NOMO-1 treated with dmso at 0.1 percent for 144 hours (cell line): ENCODE measurements around the gene SOX13.
A peak's percentile ranks its signal among the peaks of the same experiment; 100 is the strongest.

Experiments
- DNase-seq: peaks from one replicate; lab custom pipeline; 2025; ENCODE audit not compliant: unreplicated experiment; lab: John Stamatoyannopoulos, UW

SOX13 gene

DNA sequence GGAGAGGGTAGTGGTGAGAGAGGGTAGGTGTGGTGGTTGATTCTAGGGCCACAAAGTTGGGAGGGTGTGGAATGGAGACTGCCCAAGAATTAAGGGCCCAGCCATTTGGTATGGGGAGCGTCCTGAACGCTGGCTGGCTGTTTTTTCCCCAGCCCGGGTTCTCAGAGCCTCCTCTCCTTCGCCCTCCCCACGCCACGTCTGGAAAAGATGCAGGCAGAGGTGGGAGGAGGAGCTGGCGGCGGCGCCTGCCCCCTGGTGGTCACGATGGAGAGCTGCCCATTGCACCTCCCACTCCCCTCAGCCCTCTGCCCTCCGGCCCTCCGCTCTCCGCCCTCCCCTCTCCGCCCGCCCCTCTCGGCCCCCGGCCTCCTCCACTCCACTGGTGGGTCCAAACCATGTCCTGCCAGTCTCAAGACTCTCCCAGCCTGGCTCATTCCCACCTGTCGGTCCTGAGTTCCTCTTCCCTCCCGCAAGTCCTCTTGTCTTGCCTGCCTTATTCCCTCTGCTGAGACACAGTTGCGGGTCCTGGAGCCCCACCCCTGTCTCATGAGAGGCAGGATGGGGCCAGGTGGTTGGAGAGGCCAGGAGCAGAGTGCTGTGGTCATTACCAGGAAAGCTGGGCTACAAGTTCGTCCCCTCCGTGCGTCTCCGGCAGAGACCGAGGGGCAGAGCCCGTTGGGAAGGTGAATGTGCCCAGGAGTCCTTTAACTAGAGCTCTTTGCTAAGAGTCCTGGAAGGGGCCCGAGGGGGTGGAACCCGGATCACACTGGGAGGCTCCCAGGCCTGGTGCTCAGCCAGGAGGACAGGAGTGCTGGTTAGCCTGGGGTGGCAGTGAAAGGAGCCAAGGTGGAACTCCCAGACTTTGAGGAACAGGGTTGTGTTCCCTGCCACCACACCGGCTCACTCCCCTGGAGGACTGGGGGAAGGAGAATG is 56.3 kb downstream of the SOX13 start:
- peak; percentile 42 for DNase-seq

DNA sequence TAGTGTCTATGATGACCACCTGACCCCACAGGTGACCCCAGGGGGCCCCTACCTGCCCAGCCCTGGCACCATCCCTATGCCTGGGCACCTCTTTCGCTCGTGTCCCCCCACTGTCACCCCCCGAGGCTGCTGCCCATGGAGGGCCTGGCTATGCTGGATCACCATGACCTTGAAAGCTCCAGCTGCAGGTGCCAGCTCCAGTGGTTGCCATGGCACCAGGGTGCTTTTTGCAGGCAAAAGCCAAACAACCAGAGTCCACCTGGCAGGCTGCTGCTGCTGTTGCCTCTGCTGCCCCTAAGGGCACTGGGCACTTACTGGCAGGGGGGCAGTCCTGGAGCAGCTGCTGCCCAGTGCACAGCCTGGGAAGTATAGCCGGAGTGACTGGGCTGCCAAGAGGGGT is 57.3 kb downstream of the SOX13 start:
- no peak for DNase-seq

DNA sequence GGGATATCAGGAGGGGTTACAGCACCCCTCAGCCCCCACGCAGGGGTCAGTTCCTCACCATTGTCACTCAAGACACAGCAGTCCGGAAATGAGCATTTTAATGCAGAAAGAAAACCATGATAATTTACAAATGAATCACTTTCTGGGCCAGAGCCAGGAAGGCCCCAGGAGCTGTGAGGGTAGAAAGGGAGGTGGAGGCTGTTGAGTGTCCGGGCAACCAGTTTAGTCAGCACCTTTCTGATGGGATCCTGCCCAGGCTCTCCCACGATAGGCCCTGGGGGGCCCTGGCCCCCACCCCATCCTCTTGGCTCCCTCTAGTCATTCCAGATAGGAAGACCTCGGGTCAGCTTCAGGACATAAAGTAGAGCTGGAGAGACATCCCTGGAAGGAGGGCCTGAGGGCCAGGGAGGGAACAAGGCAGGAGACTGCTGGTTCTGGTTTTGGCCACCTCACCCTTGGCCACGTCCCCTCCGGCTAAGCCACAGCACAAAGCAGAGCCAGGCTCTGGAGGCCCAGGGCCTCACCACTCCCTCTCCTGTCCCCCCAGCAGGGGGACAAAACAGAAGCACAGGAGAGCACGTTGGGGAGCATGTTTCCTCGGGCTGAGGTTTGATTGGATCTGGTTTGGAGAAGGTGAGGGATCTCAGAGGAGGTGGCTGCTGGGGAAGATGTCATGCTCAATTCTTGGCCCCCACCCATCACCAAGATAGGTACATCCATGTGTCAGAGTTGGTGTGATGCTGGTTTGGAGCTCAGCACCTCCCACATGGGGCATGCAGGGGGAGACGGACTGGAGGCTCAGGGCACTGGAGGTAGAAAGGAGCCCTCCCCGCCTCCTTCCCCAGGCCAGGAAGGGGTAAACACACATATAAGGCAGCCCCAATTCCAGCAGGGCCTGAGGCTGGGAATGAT is 58.3 kb downstream of the SOX13 start:
- no peak for DNase-seq

DNA sequence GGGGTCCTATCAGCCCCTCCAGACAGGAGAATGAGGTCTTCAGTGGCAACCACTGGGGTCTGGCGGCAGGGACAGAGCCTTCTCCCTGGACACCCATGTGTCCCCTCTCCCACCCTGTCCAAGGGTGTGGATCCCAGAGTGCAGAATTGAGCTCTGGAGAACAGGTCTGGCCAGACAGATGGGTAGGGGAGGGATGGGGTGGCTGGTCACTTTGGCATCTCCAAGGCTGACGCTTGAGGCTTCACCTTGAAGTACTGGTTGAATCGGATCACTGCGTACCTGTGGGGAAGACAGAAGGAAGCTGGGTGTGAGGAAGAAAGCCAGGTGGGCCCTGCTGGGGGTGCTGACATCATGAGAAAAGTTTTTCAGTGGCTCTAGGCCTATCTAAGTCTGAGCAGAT is 59.1 kb downstream of the SOX13 start:
- DNase-seq: no peak

DNA sequence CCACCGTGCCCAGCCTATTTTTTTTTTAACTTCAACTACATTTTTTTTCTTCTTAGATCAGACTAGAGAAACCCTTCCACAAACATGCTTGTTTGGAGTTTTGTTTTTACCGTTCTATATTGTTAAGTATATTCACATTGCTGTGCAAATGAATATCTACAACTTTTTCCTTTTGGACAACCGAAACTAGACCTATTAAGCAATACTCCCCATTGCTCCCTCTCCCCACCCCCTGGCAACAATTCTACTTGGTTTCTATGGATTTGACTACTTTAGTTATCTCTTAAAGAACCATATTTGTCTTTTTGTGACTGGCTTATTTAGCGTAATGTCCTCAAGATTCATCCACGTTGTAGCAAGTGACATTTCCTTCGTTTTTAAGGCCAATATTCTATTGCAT is 59.8 kb downstream of the SOX13 start:
- DNase-seq: no peak

DNA sequence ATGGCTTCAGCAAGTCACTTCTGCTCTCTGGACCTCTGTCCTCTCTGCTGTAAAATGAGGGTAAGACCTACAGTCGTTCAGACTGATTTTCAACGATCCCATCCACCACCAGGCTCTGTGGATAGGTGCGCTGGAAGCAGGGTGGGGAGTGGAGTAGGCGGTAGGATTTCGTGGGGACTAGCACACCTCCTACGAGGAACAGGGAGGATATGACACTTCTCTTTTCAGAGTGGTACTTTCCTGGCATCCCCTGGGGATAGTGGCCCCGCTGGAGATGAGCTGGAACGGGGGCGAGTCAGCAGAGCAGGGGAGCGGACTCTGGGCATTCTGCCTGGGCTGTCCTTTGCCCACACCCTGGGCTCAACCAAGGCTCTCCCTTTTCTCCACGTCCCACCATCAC is 61.2 kb downstream of the SOX13 start:
- DNase-seq: no peak

DNA sequence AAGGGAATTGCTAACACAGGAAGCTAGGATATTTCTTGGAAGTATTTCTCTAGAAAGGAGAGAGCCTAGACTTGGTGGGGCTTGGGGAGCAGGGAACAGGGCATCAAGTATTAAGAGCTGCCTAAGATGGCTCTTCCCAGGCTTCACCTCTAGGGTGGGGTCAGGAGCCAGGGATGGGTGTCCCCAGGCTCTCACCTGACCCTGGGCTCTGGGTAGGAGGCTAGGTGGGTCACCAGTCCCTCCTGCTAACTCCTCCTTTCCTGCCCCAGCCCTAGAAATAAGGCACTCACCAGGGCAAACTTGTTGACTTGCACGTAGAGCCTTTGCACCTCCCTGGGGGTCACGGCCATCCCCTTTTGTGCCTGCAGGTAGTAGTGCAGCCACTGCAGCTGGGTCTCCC is 63.9 kb downstream of the SOX13 start:
- no peak for DNase-seq

DNA sequence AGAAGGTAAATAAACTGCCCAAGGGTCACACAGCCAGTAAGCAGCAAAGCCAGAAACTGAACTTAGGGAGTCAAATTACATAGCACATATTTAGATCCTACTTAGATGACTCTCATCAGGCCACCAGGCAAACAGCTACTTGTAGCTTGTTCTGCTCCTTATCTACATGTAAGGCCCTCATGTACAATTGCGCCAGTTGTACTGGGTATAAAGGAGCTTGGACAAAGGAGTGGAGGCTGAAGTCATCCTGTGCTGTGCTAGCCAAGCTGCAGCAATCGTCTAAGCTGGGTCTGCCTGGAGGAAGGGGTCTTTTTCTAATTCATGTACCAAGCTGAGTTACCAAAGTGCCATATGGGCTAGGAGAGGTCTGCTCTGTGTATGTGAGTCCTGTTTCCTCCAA is 66.2 kb downstream of the SOX13 start:
- DNase-seq: no peak

DNA sequence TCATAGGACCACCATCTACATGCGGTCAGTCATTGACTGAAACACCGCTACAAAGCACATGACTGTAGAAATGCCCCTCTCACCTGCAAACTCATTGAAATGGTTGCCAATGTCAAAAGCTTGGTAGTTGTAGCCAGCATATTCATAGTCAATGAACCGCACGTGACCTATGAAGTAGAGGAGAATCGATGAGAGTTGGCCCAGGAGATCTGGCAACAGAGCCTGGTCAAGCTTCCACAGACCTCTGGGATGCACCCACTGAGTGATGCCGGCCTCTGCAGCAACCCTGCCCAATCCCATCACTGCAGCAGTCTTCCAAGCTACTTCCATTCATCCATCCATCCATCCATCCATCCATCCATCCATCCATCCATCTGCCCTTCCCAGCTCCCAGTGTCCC is 67.0 kb downstream of the SOX13 start:
- no peak for DNase-seq

DNA sequence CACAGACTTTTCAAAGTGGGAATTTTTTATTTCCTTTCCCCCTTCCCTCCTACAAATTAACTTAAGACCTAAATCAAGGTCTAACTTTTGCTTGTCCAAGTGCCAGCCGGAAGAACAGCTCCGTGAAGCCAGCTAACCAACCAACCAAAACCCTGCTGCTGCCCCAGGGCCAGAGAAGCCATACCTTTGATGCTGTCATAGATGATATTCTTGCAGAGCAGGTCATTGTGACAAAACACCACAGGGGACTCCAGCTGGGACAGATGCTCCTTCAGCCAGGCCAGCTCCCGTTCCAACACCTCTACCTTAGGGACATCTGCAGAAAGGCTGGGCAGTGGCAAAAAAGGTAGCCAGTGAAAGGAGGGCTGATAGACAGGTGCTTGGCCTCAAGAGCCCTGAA is 68.2 kb downstream of the SOX13 start:
- DNase-seq: no peak

DNA sequence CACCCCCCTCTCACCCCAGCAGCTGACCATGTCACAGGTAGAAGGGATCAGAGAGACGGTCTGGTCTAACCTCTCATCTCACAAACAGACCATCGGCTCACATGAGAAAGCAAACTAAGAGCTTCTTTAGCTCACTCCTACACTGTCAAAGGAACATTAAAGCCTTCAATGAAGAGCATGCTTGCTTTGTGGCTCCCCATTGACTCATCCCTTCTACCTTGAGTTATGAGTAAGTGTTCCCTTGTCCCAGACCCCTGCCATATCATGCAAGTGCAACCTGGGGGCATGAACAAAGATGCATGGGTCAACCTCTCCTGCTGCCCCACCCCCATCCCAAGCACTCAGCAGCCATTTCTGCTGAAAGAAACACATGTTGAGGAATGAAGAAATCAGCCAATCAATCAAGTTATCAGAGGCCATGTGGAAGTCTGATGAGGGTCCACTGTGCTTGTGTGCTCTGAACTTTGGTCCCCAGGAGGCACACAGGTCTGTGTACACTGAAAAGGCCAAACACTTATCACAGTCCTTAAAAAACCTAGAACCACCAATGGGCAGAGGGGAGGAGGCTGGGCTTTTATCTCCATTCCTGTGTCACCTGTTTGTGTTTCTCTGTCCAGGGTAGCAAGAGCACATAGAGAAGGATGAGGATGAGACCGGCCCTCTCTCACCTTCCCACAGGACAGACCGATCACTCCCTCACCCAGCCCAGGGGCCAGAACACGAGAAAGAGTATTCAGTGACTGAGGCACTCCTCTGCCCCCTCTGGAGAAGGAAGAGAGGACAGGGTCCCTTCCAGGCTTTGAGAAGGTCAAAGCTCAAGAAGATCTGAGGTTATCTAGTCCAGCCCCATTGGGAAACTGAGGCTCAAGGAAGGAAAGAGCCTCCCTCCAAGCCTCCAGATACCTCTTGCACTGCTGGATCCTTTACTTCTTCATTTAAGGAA is 69.4 kb downstream of the SOX13 start:
- DNase-seq: no peak

DNA sequence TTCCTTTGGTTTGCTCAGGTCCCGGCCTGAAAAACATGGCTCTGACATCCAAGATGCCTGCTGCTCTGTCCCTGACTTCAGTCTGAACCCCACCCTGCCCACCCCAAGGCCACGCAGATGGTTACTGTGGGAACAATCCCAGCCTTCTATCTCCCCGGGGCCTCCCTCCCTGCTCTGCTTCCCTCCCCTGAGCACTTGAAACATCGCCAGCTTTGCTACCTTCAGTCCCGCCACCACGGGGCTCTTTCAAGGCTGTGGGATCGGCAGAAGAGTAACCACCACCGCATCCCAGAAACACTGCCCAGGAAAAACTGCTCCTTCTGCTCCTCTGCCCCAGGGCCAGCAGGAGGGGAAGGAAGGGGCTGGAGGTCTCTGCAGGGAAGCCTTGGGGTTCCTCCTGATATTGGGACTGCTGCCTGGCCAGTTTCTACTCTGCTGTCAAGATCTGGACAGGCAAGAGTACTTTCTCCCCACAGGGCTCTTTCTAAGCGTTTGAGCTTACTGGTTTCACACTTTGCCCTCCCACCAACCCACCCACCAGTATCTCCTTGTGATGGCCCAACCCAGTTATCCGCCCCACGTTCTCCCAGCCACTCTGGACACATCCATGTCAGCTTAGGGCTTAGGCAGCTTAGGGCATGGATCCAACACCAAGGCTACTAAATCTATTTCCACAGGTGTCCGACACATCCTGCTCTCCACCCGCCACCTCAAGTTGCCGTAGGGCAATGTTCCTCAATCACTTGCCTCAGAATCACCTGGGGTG is 70.5 kb downstream of the SOX13 start:
- no peak for DNase-seq

DNA sequence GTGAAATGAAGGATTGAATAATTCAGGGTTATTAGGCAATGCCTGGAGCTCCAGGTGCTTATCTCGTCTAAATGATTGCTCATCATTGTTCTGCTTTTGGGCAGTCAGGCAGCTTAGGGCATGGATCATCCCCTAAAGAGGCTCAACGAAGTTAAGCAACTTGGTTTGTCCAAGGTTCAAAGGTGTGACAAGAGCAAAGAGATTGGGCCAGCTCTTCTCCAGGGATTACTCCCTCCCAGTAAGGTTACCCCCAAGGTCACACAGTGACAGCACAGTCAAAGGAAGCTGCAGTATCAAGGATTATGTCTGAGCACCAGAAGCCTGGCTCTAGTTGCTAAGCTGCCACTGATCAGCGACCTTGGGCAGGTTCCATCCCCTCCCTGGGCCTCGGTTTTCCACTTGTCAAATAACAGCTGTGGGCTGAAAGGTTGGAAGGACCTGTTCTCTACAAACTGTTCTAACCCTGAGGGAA is 72.2 kb downstream of the SOX13 start:
- DNase-seq: no peak

DNA sequence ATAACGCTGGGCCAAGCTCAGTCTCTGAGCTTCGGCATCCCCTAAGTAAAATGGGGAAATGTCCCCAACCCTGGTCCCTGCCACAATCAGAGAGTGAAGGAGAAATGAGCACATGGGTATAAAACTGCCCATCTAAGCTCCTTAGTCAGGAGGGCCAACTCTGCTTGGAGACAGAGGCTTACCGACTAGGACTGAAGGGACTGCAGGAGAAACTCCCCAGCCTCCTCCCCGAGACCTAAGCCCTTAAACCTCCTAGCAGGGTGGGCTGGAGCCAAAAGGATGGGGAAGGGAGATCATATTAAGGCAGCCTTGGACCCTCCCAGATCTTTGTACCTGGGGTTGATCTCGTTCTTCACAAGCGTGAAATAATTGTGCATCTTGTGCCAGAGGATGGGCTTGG is 73.4 kb downstream of the SOX13 start:
- DNase-seq: no peak

DNA sequence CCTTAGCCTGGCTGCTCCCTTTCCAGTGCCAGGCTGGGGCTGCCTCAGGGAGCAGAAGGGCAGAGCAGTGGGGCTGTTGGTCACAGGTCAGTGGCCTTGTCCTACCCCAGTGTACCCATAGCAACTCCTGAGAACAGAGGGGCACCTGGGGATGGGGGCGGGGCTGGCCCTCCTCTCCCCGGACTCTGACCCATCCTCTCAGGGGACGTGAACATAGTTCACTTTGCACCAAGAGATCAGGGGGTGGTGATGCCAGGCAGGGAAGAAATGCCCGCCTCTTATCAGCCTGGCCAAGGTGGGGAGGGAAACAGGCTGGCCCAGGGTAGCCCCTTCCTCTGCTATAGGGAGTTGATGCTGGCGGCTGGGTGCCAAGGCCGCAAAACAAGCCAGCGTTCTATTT is 74.0 kb downstream of the SOX13 start:
- no peak for DNase-seq

DNA sequence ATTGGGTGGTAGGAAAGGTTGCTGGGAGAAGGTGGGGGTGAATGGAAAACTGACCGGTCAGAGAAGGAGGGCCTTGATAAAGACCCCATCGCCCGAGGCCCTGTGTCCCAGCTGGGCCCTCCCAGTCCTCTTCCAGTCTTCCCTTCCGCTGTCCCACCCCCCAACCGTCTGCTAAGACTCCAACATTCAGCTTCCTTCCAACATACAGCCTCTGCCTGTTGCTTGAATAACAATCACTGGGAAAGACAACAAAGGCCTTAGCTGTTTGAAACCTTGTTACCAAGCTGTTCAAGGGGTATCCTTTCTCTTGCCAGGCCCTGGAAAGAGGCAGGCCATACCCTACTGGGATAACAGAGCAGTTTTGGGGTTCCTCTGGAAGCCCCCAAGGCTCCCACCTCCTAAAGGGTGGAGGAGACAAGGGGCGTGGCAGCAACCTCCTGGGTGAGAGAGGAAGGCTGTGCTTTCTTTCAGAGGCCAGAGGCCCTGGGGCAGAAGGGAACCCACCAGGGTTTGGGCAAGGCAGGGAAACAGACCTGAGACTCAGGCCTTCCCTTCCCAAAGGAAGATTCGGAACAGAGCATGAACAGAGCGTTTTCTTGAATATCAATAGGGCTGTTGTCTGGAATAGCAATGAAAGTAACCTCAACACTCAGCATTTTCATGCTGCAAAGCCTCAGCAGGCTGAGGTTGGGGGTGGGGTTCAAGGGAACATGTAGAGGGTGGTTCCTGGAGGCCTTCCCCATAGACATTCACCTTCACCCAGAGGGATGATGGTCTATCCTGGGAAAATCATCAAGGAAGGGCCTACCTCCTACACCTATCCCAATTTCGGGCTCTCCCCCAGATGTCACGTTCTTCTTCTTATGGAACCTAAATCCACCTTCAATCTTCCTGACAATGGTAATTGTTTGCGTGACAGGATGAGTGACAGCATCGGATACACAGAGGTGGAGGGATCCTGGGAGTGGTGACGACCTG is 74.8 kb downstream of the SOX13 start:
- DNase-seq: no peak

DNA sequence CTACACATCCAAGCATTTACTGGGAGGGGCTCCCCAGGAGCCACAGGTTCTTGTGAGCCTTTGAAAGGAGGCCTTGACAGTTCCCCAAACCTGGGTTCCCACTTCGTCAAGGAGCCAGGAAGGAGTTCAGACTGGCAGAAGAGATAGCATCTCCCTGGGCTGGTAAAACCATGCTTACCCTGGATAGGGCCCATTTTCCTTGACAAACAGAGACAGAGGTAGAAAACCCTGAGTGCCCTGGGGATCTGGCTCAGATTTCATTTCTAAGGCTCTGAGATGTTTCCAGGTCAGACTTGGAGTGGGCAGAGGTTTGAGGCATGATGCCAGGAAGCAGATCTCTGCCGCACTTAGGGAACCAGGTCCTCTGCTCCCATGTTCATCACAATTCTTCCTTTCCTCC is 76.2 kb downstream of the SOX13 start:
- no peak for DNase-seq

DNA sequence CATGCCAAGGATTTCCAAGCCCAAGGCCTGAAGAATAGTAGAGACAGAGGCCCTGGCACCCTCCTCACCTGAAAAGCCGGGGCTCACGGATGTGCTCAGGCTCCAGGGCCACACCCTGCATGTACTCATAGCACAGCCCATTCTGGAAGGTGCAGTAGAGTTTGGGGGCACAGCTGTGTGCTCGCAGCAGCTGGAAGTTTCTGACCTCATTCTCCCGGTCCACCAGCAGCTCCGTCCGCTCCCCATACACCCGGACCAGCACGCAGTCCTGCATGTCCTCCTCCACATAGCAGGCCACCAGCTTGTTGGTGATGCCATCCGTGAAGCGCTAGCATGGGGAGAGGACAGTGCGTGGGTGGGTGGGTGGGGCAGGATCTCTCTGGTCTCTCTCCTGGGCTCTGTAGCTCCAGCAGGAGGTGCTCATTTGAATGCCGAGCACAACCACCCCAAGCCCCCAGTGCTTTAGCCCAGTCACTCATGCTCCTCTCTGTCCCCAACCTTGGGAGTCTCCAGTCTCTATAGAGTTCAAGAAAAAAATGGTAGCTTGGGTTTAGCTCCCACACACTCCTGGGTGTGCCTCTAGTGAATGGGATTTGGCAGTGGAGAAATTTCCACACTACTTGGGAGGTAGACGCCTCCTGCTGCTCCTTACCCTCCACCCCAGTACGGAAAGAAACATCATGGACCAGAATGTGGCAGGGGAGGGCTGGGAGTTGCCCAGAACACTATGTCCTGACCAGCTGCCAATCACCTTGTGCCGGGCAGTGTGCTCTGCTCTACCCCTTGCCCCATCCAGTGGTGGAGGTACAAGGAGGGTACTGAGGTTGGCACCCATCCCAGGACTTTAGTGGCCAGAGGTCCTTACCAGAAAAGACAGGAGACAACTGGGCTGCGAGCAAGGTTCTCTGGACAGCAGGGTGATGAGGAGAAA is 77.0 kb downstream of the SOX13 start:
- no peak for DNase-seq
